Kidney epithelial cell (primary cell): Measurements from ENCODE around the gene ATP5F1D. TPM values are rescaled to one million over a fixed set of nuclear protein-coding genes. Genes with fewer than 3 reads are reported as not detected.

ENCODE experiments used
- DNase-seq: peaks from one replicate; pipeline ENCODE4 v3.0.0-alpha.2; 2010; ENCODE audit warnings: low read depth
- H3K27me3 ChIP-seq: 2 replicates; pipeline ENCODE4 v1.6.0; 2011; ENCODE audit warnings: low read length; ENCODE audit not compliant: control insufficient read depth, insufficient read depth
- H3K36me3 ChIP-seq: 2 replicates; pipeline ENCODE4 v1.5.1; 2011; ENCODE audit warnings: low read length; ENCODE audit not compliant: control insufficient read depth, insufficient read depth
- H3K4me3 ChIP-seq: 2 replicates; pipeline ENCODE4 v1.5.1; 2011; ENCODE audit warnings: low read depth, mild to moderate bottlenecking, control low read depth, low read length
- CTCF ChIP-seq: IDR thresholded peaks from 2 replicates; pipeline ENCODE4 v1.5.1; 2011; ENCODE audit warnings: mild to moderate bottlenecking, moderate library complexity, low read length, control low read depth, inconsistent platforms; ENCODE audit not compliant: insufficient read depth, poor library complexity, severe bottlenecking
- total RNA-seq: library from RNA; depleted of rRNA; stranded (reverse); fragments of >200 nt; gene quantifications from 2 replicates; pipeline ENCODE4 v1.2.3, GENCODE V29; 2015

ATP5F1D gene
- total RNA-seq, 1 donor from 2014 or later = 55.3 TPM

GRCh38 chr19:1266916-1267476 is 25.4 kb downstream of the ATP5F1D start:
- Histone ChIP-seq H3K27me3 (no peaks in the 10 kb centered on the region), H3K36me3 (peaks cover 1% of the 10 kb centered on the region), H3K4me3 (peak overlapping the region; percentile 38)
- DNase-seq = no peak
- peak; percentile 75 for TF ChIP-seq CTCF

GRCh38 chr19:1267477-1268225 is 26.1 kb downstream of the ATP5F1D start:
- H3K4me3 ChIP-seq = peak overlapping the region; percentile 38
- no peak for DNase-seq
- H3K36me3 ChIP-seq = peaks cover 3% of the 10 kb centered on the region
- TF ChIP-seq CTCF = no peak
- no peaks in the 10 kb centered on the region for H3K27me3 ChIP-seq

- H3K27me3 ChIP-seq = no peaks in the 10 kb centered on the region
- no peak for TF ChIP-seq CTCF
- no peak for DNase-seq
- H3K4me3 ChIP-seq = no peak overlapping the region
- peaks cover 4% of the 10 kb centered on the region for H3K36me3 ChIP-seq
These were observed 26.9 kb downstream of the ATP5F1D start for GRCh38 chr19:1268226-1269064.

GRCh38 chr19:1269065-1269477 is 27.5 kb downstream of the ATP5F1D start, which contains the start of gene CIRBP:
CIRBP (plus strand) TSS chr19:1269332; CDS start chr19:1270934, 1,602 bp downstream.
- Histone ChIP-seq H3K27me3 (no peaks in the 10 kb centered on the region), H3K36me3 (peaks cover 4% of the 10 kb centered on the region), H3K4me3 (peak within 1 kb of the TSS; percentile 51)
- TF ChIP-seq CTCF = no peak
- peak; percentile 92 for DNase-seq

- no peak for DNase-seq
These were observed 28.1 kb downstream of the ATP5F1D start for GRCh38 chr19:1269478-1270212.

More at GRCh38 chr19:1269478-1270212, 28.1 kb downstream of the ATP5F1D start:
- TF ChIP-seq CTCF = peak; percentile 2
- Histone ChIP-seq H3K36me3 (peaks cover 7% of the 10 kb centered on the region), H3K4me3 (peak overlapping the region; percentile 51), H3K27me3 (no peaks in the 10 kb centered on the region)
